WTC11 (cell line): ENCODE results near the gene QTRT2.

ENCODE experiments used
- ESRRA ChIP-seq: sonication (generic); formaldehyde crosslinking; IDR thresholded peaks from 2 replicates; pipeline ENCODE4 v1.8.1; 2022; ENCODE audit warnings: mild to moderate bottlenecking, missing genetic modification reagents, borderline replicate concordance
- GRHL2 ChIP-seq: fragments of 250-450 bp; sonication (Bioruptor Pico); IDR thresholded peaks from 2 replicates; pipeline ENCODE4 v1.8.0; 2022; ENCODE audit warnings: mild to moderate bottlenecking, moderate library complexity; ENCODE audit not compliant: insufficient replicate concordance, severe bottlenecking
- JUN ChIP-seq: sonication (generic); formaldehyde crosslinking; IDR thresholded peaks from 2 replicates; pipeline ENCODE4 v1.8.0; 2023; ENCODE audit warnings: mild to moderate bottlenecking, missing genetic modification reagents
- NR3C1 ChIP-seq: sonication (generic); formaldehyde crosslinking; conservative IDR thresholded peaks from 2 replicates; pipeline ENCODE4 v1.8.1; 2023; ENCODE audit warnings: low read depth, mild to moderate bottlenecking, missing genetic modification reagents
- ZNF263 ChIP-seq: sonication (generic); formaldehyde crosslinking; IDR thresholded peaks from 2 replicates; pipeline ENCODE4 v1.8.1; 2022; ENCODE audit warnings: low read depth, mild to moderate bottlenecking, moderate library complexity, missing genetic modification reagents
- TF ChIP-seq, protein P1 (sequence below): fragments of 200-600 bp; IDR thresholded peaks from 2 replicates; pipeline ENCODE4 v1.8.0; 2022; ENCODE audit warnings: antibody characterized with exemption
- TF ChIP-seq, protein P2 (sequence below): sonication (generic); formaldehyde crosslinking; IDR thresholded peaks from 2 replicates; pipeline ENCODE4 v1.8.0; 2022; ENCODE audit warnings: missing genetic modification reagents
- TF ChIP-seq, protein P3 (sequence below): sonication (generic); formaldehyde crosslinking; IDR thresholded peaks from 2 replicates; pipeline ENCODE4 v1.8.1; 2023; ENCODE audit warnings: mild to moderate bottlenecking, missing genetic modification reagents, moderate library complexity
- TF ChIP-seq, protein P4 (sequence below): sonication (generic); formaldehyde crosslinking; IDR thresholded peaks from 2 replicates; pipeline ENCODE4 v1.8.0; 2022; ENCODE audit warnings: mild to moderate bottlenecking, missing genetic modification reagents

GRCh38 chr3:114092151-114093015 is 35.8 kb downstream of the QTRT2 start:
- TF ChIP-seq ESRRA (CRISPR knock-in tag), result no peak
- TF ChIP-seq, protein P1, sequence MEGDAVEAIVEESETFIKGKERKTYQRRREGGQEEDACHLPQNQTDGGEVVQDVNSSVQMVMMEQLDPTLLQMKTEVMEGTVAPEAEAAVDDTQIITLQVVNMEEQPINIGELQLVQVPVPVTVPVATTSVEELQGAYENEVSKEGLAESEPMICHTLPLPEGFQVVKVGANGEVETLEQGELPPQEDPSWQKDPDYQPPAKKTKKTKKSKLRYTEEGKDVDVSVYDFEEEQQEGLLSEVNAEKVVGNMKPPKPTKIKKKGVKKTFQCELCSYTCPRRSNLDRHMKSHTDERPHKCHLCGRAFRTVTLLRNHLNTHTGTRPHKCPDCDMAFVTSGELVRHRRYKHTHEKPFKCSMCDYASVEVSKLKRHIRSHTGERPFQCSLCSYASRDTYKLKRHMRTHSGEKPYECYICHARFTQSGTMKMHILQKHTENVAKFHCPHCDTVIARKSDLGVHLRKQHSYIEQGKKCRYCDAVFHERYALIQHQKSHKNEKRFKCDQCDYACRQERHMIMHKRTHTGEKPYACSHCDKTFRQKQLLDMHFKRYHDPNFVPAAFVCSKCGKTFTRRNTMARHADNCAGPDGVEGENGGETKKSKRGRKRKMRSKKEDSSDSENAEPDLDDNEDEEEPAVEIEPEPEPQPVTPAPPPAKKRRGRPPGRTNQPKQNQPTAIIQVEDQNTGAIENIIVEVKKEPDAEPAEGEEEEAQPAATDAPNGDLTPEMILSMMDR, result no peak
- no peak for TF ChIP-seq JUN
- TF ChIP-seq, protein P2, sequence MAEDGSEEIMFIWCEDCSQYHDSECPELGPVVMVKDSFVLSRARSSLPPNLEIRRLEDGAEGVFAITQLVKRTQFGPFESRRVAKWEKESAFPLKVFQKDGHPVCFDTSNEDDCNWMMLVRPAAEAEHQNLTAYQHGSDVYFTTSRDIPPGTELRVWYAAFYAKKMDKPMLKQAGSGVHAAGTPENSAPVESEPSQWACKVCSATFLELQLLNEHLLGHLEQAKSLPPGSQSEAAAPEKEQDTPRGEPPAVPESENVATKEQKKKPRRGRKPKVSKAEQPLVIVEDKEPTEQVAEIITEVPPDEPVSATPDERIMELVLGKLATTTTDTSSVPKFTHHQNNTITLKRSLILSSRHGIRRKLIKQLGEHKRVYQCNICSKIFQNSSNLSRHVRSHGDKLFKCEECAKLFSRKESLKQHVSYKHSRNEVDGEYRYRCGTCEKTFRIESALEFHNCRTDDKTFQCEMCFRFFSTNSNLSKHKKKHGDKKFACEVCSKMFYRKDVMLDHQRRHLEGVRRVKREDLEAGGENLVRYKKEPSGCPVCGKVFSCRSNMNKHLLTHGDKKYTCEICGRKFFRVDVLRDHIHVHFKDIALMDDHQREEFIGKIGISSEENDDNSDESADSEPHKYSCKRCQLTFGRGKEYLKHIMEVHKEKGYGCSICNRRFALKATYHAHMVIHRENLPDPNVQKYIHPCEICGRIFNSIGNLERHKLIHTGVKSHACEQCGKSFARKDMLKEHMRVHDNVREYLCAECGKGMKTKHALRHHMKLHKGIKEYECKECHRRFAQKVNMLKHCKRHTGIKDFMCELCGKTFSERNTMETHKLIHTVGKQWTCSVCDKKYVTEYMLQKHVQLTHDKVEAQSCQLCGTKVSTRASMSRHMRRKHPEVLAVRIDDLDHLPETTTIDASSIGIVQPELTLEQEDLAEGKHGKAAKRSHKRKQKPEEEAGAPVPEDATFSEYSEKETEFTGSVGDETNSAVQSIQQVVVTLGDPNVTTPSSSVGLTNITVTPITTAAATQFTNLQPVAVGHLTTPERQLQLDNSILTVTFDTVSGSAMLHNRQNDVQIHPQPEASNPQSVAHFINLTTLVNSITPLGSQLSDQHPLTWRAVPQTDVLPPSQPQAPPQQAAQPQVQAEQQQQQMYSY (CRISPR knock-in tag), result no peak
- TF ChIP-seq, protein P3, sequence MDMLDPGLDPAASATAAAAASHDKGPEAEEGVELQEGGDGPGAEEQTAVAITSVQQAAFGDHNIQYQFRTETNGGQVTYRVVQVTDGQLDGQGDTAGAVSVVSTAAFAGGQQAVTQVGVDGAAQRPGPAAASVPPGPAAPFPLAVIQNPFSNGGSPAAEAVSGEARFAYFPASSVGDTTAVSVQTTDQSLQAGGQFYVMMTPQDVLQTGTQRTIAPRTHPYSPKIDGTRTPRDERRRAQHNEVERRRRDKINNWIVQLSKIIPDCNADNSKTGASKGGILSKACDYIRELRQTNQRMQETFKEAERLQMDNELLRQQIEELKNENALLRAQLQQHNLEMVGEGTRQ, result no peak
- TF ChIP-seq, protein P4, sequence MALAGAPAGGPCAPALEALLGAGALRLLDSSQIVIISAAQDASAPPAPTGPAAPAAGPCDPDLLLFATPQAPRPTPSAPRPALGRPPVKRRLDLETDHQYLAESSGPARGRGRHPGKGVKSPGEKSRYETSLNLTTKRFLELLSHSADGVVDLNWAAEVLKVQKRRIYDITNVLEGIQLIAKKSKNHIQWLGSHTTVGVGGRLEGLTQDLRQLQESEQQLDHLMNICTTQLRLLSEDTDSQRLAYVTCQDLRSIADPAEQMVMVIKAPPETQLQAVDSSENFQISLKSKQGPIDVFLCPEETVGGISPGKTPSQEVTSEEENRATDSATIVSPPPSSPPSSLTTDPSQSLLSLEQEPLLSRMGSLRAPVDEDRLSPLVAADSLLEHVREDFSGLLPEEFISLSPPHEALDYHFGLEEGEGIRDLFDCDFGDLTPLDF (CRISPR knock-in tag), result no peak
- TF ChIP-seq NR3C1 (CRISPR knock-in tag), result no peak
- TF ChIP-seq GRHL2 (CRISPR knock-in tag), result no peak
- no peak for TF ChIP-seq ZNF263 (CRISPR knock-in tag)
